ENCODE data around the gene CASKIN2.
A peak's percentile ranks its signal among the peaks of the same experiment; 100 is the strongest.

The CASKIN2 gene

GRCh38 chr17:75475144-75475835 is 40.0 kb downstream of the CASKIN2 start:
- Histone ChIP-seq H3K9ac (ENCODE audit: low read length in 5 of 5) (peak overlapping the region in 3 of 5 donors; percentile 2 to 53 (median 12)), H3K4me3 (ENCODE audit: low read depth in 1 of 5, low read length in 5 of 5) (peak overlapping the region in 2 of 5 donors; percentile 11 to 27), H3K36me3 (ENCODE audit: control insufficient read depth in 5 of 5, insufficient read depth in 5 of 5, low read length in 5 of 5) (peaks cover 0 to 36% (median 17%) of the 10 kb centered on the region in 5 donors), H3K27me3 (ENCODE audit: control insufficient read depth in 5 of 5, insufficient read depth in 4 of 5, low read length in 5 of 5) (no peaks in the 10 kb centered on the region), H3K4me1 (ENCODE audit: control insufficient read depth in 5 of 5, insufficient read depth in 5 of 5, low read length in 5 of 5) (peaks cover 16 to 50% (median 41%) of the 10 kb centered on the region in 5 donors), H3K27ac (ENCODE audit: low read depth, low read length) (peak overlapping the region; percentile 46), H3K9me3 (ENCODE audit: control insufficient read depth in 5 of 5, low read length in 5 of 5) (no peaks in the 10 kb centered on the region)

GRCh38 chr17:75474736-75475135 is 40.6 kb downstream of the CASKIN2 start:
- no peaks in the 10 kb centered on the region for H3K27me3 ChIP-seq (ENCODE audit: control insufficient read depth in 5 of 5, insufficient read depth in 4 of 5, low read length in 5 of 5)
- peak overlapping the region; percentile 41 for H3K27ac ChIP-seq (ENCODE audit: low read depth, low read length)
- H3K4me3 ChIP-seq (ENCODE audit: low read depth in 1 of 5, low read length in 5 of 5): no peak overlapping the region
- no peak overlapping the region for H3K9ac ChIP-seq (ENCODE audit: low read length in 5 of 5)
- peaks cover 16 to 46% (median 39%) of the 10 kb centered on the region in 5 donors for H3K4me1 ChIP-seq (ENCODE audit: control insufficient read depth in 5 of 5, insufficient read depth in 5 of 5, low read length in 5 of 5)
- no peaks in the 10 kb centered on the region for H3K9me3 ChIP-seq (ENCODE audit: control insufficient read depth in 5 of 5, low read length in 5 of 5)
- H3K36me3 ChIP-seq (ENCODE audit: control insufficient read depth in 5 of 5, insufficient read depth in 5 of 5, low read length in 5 of 5): peaks cover 0 to 34% (median 17%) of the 10 kb centered on the region in 5 donors

- H3K9ac ChIP-seq (ENCODE audit: low read length in 5 of 5): no peak overlapping the region
These were observed 42.1 kb downstream of the CASKIN2 start for GRCh38 chr17:75473246-75473645.

GRCh38 chr17:75472119-75472518 is 43.2 kb downstream of the CASKIN2 start:
- Histone ChIP-seq H3K4me1 (ENCODE audit: control insufficient read depth in 5 of 5, insufficient read depth in 5 of 5, low read length in 5 of 5) (peaks cover 19 to 50% (median 45%) of the 10 kb centered on the region in 5 donors), H3K9ac (ENCODE audit: low read length in 5 of 5) (no peak overlapping the region)

More at GRCh38 chr17:75473246-75473645, 42.1 kb downstream of the CASKIN2 start:
- Histone ChIP-seq H3K27ac (ENCODE audit: low read depth, low read length) (no peak overlapping the region), H3K4me1 (ENCODE audit: control insufficient read depth in 5 of 5, insufficient read depth in 5 of 5, low read length in 5 of 5) (peaks cover 19 to 50% (median 47%) of the 10 kb centered on the region in 5 donors), H3K9me3 (ENCODE audit: control insufficient read depth in 5 of 5, low read length in 5 of 5) (no peaks in the 10 kb centered on the region), H3K4me3 (ENCODE audit: low read depth in 1 of 5, low read length in 5 of 5) (no peak overlapping the region), H3K27me3 (ENCODE audit: control insufficient read depth in 5 of 5, insufficient read depth in 4 of 5, low read length in 5 of 5) (no peaks in the 10 kb centered on the region), H3K36me3 (ENCODE audit: control insufficient read depth in 5 of 5, insufficient read depth in 5 of 5, low read length in 5 of 5) (peaks cover 0 to 34% (median 18%) of the 10 kb centered on the region in 5 donors)

GRCh38 chr17:75471207-75471606 is 44.1 kb downstream of the CASKIN2 start:
- Histone ChIP-seq H3K9me3 (ENCODE audit: control insufficient read depth in 5 of 5, low read length in 5 of 5) (no peaks in the 10 kb centered on the region), H3K9ac (ENCODE audit: low read length in 5 of 5) (no peak overlapping the region), H3K4me1 (ENCODE audit: control insufficient read depth in 5 of 5, insufficient read depth in 5 of 5, low read length in 5 of 5) (peaks cover 14 to 41% (median 37%) of the 10 kb centered on the region in 5 donors), H3K36me3 (ENCODE audit: control insufficient read depth in 5 of 5, insufficient read depth in 5 of 5, low read length in 5 of 5) (peaks cover 0 to 29% (median 18%) of the 10 kb centered on the region in 5 donors), H3K27ac (ENCODE audit: low read depth, low read length) (no peak overlapping the region), H3K27me3 (ENCODE audit: control insufficient read depth in 5 of 5, insufficient read depth in 4 of 5, low read length in 5 of 5) (no peaks in the 10 kb centered on the region), H3K4me3 (ENCODE audit: low read depth in 1 of 5, low read length in 5 of 5) (no peak overlapping the region)

More at GRCh38 chr17:75472119-75472518, 43.2 kb downstream of the CASKIN2 start:
- Histone ChIP-seq H3K36me3 (ENCODE audit: control insufficient read depth in 5 of 5, insufficient read depth in 5 of 5, low read length in 5 of 5) (peaks cover 0 to 34% (median 18%) of the 10 kb centered on the region in 5 donors), H3K4me3 (ENCODE audit: low read depth in 1 of 5, low read length in 5 of 5) (no peak overlapping the region), H3K27ac (ENCODE audit: low read depth, low read length) (no peak overlapping the region), H3K9me3 (ENCODE audit: control insufficient read depth in 5 of 5, low read length in 5 of 5) (no peaks in the 10 kb centered on the region), H3K27me3 (ENCODE audit: control insufficient read depth in 5 of 5, insufficient read depth in 4 of 5, low read length in 5 of 5) (no peaks in the 10 kb centered on the region)

GRCh38 chr17:75468779-75469373 is 46.5 kb downstream of the CASKIN2 start:
- no peak overlapping the region for H3K4me3 ChIP-seq (ENCODE audit: low read depth in 1 of 5, low read length in 5 of 5)
- no peak overlapping the region for H3K9ac ChIP-seq (ENCODE audit: low read length in 5 of 5)
- H3K27ac ChIP-seq (ENCODE audit: low read depth, low read length): no peak overlapping the region
- no peaks in the 10 kb centered on the region for H3K9me3 ChIP-seq (ENCODE audit: control insufficient read depth in 5 of 5, low read length in 5 of 5)
- no peaks in the 10 kb centered on the region for H3K27me3 ChIP-seq (ENCODE audit: control insufficient read depth in 5 of 5, insufficient read depth in 4 of 5, low read length in 5 of 5)
- peaks cover 5 to 24% (median 20%) of the 10 kb centered on the region in 5 donors for H3K4me1 ChIP-seq (ENCODE audit: control insufficient read depth in 5 of 5, insufficient read depth in 5 of 5, low read length in 5 of 5)
- H3K36me3 ChIP-seq (ENCODE audit: control insufficient read depth in 5 of 5, insufficient read depth in 5 of 5, low read length in 5 of 5): peaks cover 0 to 22% (median 18%) of the 10 kb centered on the region in 5 donors

- peaks cover 0 to 18% (median 16%) of the 10 kb centered on the region in 5 donors for H3K36me3 ChIP-seq (ENCODE audit: control insufficient read depth in 5 of 5, insufficient read depth in 5 of 5, low read length in 5 of 5)
- H3K4me1 ChIP-seq (ENCODE audit: control insufficient read depth in 5 of 5, insufficient read depth in 5 of 5, low read length in 5 of 5): peaks cover 5 to 25% (median 18%) of the 10 kb centered on the region in 5 donors
- no peak overlapping the region for H3K9ac ChIP-seq (ENCODE audit: low read length in 5 of 5)
- no peaks in the 10 kb centered on the region for H3K9me3 ChIP-seq (ENCODE audit: control insufficient read depth in 5 of 5, low read length in 5 of 5)
- H3K4me3 ChIP-seq (ENCODE audit: low read depth in 1 of 5, low read length in 5 of 5): peak overlapping the region in 1 of 5 donors; percentile 12
- peak overlapping the region; percentile 16 for H3K27ac ChIP-seq (ENCODE audit: low read depth, low read length)
- no peaks in the 10 kb centered on the region for H3K27me3 ChIP-seq (ENCODE audit: control insufficient read depth in 5 of 5, insufficient read depth in 4 of 5, low read length in 5 of 5)
These were observed 47.0 kb downstream of the CASKIN2 start for GRCh38 chr17:75468291-75468754.

- no peaks in the 10 kb centered on the region for H3K9me3 ChIP-seq (ENCODE audit: control insufficient read depth in 5 of 5, low read length in 5 of 5)
- H3K27me3 ChIP-seq (ENCODE audit: control insufficient read depth in 5 of 5, insufficient read depth in 4 of 5, low read length in 5 of 5): no peaks in the 10 kb centered on the region
- H3K4me1 ChIP-seq (ENCODE audit: control insufficient read depth in 5 of 5, insufficient read depth in 5 of 5, low read length in 5 of 5): peaks cover 4 to 27% (median 21%) of the 10 kb centered on the region in 5 donors
- no peak overlapping the region for H3K4me3 ChIP-seq (ENCODE audit: low read depth in 1 of 5, low read length in 5 of 5)
- no peak overlapping the region for H3K9ac ChIP-seq (ENCODE audit: low read length in 5 of 5)
- no peak overlapping the region for H3K27ac ChIP-seq (ENCODE audit: low read depth, low read length)
- H3K36me3 ChIP-seq (ENCODE audit: control insufficient read depth in 5 of 5, insufficient read depth in 5 of 5, low read length in 5 of 5): peaks cover 0 to 2% (median 0%) of the 10 kb centered on the region in 5 donors
These were observed 50.3 kb downstream of the CASKIN2 start for GRCh38 chr17:75465039-75465438.

GRCh38 chr17:75463603-75464002 is 51.7 kb downstream of the CASKIN2 start:
- Histone ChIP-seq H3K36me3 (ENCODE audit: control insufficient read depth in 5 of 5, insufficient read depth in 5 of 5, low read length in 5 of 5) (no peaks in the 10 kb centered on the region), H3K9ac (ENCODE audit: low read length in 5 of 5) (no peak overlapping the region), H3K4me1 (ENCODE audit: control insufficient read depth in 5 of 5, insufficient read depth in 5 of 5, low read length in 5 of 5) (peaks cover 6 to 33% (median 29%) of the 10 kb centered on the region in 5 donors), H3K9me3 (ENCODE audit: control insufficient read depth in 5 of 5, low read length in 5 of 5) (no peaks in the 10 kb centered on the region), H3K4me3 (ENCODE audit: low read depth in 1 of 5, low read length in 5 of 5) (no peak overlapping the region), H3K27me3 (ENCODE audit: control insufficient read depth in 5 of 5, insufficient read depth in 4 of 5, low read length in 5 of 5) (no peaks in the 10 kb centered on the region), H3K27ac (ENCODE audit: low read depth, low read length) (no peak overlapping the region)

GRCh38 chr17:75460295-75460694 is 55.0 kb downstream of the CASKIN2 start:
- Histone ChIP-seq H3K27me3 (ENCODE audit: control insufficient read depth in 5 of 5, insufficient read depth in 4 of 5, low read length in 5 of 5) (no peaks in the 10 kb centered on the region), H3K9me3 (ENCODE audit: control insufficient read depth in 5 of 5, low read length in 5 of 5) (no peaks in the 10 kb centered on the region), H3K36me3 (ENCODE audit: control insufficient read depth in 5 of 5, insufficient read depth in 5 of 5, low read length in 5 of 5) (no peaks in the 10 kb centered on the region), H3K27ac (ENCODE audit: low read depth, low read length) (peak overlapping the region; percentile 93), H3K4me1 (ENCODE audit: control insufficient read depth in 5 of 5, insufficient read depth in 5 of 5, low read length in 5 of 5) (peaks cover 7 to 50% (median 45%) of the 10 kb centered on the region in 5 donors), H3K4me3 (ENCODE audit: low read depth in 1 of 5, low read length in 5 of 5) (peak overlapping the region in 2 of 5 donors; percentile 7 to 15), H3K9ac (ENCODE audit: low read length in 5 of 5) (peak overlapping the region in 2 of 5 donors; percentile 78 to 80)
